Smooth muscle cell of trachea (primary cell): Measurements from ENCODE around the gene ENG. TPM values are rescaled to one million over a fixed set of nuclear protein-coding genes. Genes with fewer than 3 reads are reported as not detected.

ENCODE experiments used
- total RNA-seq: library from RNA; depleted of rRNA; stranded (reverse); fragments of >200 nt; gene quantifications from 2 replicates; pipeline ENCODE4 v1.2.1, GENCODE V29; 2014

The ENG gene
- total RNA-seq: 36.8 and 37.1 TPM in 2 replicates

GRCh38 chr9:127854184-127854806 is at the start of gene ENG:
TSS of gene ENG (minus strand) at chr9:127854658. CDS start at chr9:127854355, 303 bp downstream.

GRCh38 chr9:127899128-127899943 is 44.9 kb upstream of the ENG start, which contains the start of gene ST6GALNAC6:
TSS of gene ST6GALNAC6 (minus strand) at chr9:127899603. CDS start at chr9:127897981, 1,622 bp downstream.

GRCh38 chr9:127877566-127877998 is 23.1 kb upstream of the ENG start, which contains the start of gene AK1:
TSS of gene AK1 (minus strand) at chr9:127877675. CDS start at chr9:127874617, 3,058 bp downstream.

GRCh38 chr9:127802576-127803443 is 51.6 kb downstream of the ENG start, which contains the start of gene FPGS:
TSS of gene FPGS (plus strand) at chr9:127802882. CDS start at chr9:127802925, 43 bp downstream.

GRCh38 chr9:127785933-127786772 is 68.3 kb downstream of the ENG start, which contains the start of gene CDK9:
TSS of gene CDK9 (plus strand) at chr9:127786034. CDS start at chr9:127786149, 115 bp downstream.

GRCh38 chr9:127778280-127779135 is 76.0 kb downstream of the ENG start, which contains the start of gene SH2D3C:
TSS of gene SH2D3C (minus strand) at chr9:127778666. CDS start at chr9:127778627, 39 bp downstream.

Other genes with a start within 250 kb of the ENG start
- 41.8 and 49.9 TPM in 2 replicates for gene STXBP1, start 242.4 kb downstream of the ENG start, total RNA-seq
- gene CFAP157, start 147.7 kb downstream of the ENG start, total RNA-seq: 0.17 TPM in 1 of 2 replicates, not detected in the other
- gene PTRH1, start 139.0 kb downstream of the ENG start, total RNA-seq: 15.0 and 19.0 TPM in 2 replicates
- 0.15 TPM in 1 of 2 replicates, not detected in the other for gene TTC16, start 138.6 kb downstream of the ENG start, total RNA-seq
- 4.1 and 4.5 TPM in 2 replicates for gene TOR2A, start 119.4 kb downstream of the ENG start, total RNA-seq
- 0.29 TPM in 1 of 2 replicates, not detected in the other for gene SH2D3C, start 76.0 kb downstream of the ENG start, total RNA-seq
- 39.6 and 54.7 TPM in 2 replicates for gene CDK9, start 68.6 kb downstream of the ENG start, total RNA-seq
- 66.2 and 75.0 TPM in 2 replicates for gene FPGS, start 51.8 kb downstream of the ENG start, total RNA-seq
- 51.9 and 85.0 TPM in 2 replicates for gene AK1, start 23.0 kb upstream of the ENG start, total RNA-seq
- gene ST6GALNAC6, start 44.9 kb upstream of the ENG start, total RNA-seq: 47.7 and 90.0 TPM in 2 replicates
- gene ST6GALNAC4, start 62.4 kb upstream of the ENG start, total RNA-seq: 18.9 and 38.7 TPM in 2 replicates
- gene PIP5KL1, start 76.1 kb upstream of the ENG start, total RNA-seq: 3.3 and 6.1 TPM in 2 replicates
- 9.6 and 11.9 TPM in 2 replicates for gene DPM2, start 83.2 kb upstream of the ENG start, total RNA-seq
- 12.9 and 15.4 TPM in 2 replicates for gene EEIG1, start 126.3 kb upstream of the ENG start, total RNA-seq
- 14.2 and 14.3 TPM in 2 replicates for gene NAIF1, start 212.7 kb upstream of the ENG start, total RNA-seq
- gene SLC25A25, start 213.6 kb upstream of the ENG start, total RNA-seq: 25.5 and 29.7 TPM in 2 replicates